K562 (cell line): ENCODE results near the gene MYH15. TPM values are rescaled to one million over a fixed set of nuclear protein-coding genes. Genes with fewer than 3 reads are reported as not detected.

ENCODE experiments used
- ATAC-seq: fragments of 200-7000 bp; cut with Tn5 transposase; 3 replicates; pipeline ENCODE4 v1.9.1; 2020; ENCODE audit warnings: moderate library complexity
- BruUV-seq: library from RNA; stranded (reverse); fragments of 400-500 nt; replicated peaks from 2 replicates; lab custom pipeline; 2021; lab: Mats Ljungman, UMichigan
- CTCF ChIA-PET: fragments of 300-600 bp; formaldehyde crosslinking; extraction: SDS; loops from one replicate; lab custom pipeline; 2021; ENCODE audit warnings: low intra/inter-chr PET ratio; lab: Yijun Ruan, JAX
- POLR2A ChIA-PET: fragments of 300-600, 350-650 bp; sonication (Branson Sonifier 250); formaldehyde crosslinking; extraction: SDS; loops from one replicate; lab custom pipeline; 2021; ENCODE audit warnings: antibody characterized with exemption, inconsistent platforms; lab: Yijun Ruan, JAX
- DNase-seq, 4 experiments: peaks; one replicate each; pipeline versions ENCODE4 v3.0.0 to v3.0.0-alpha.2; 2011 to 2018; ENCODE audit warnings: low spot score in 3 of 4, mixed read lengths in 3 of 4; ENCODE audit errors: extremely low read depth in 1 of 4
- FAIRE-seq: peaks from 2 replicates; lab custom pipeline; 2011; peaks lifted over from hg19 to GRCh38; lab: Jason Lieb, UNC
- H2AFZ ChIP-seq: 2 replicates; pipeline ENCODE4 v1.6.0; 2011; ENCODE audit warnings: low read depth, low read length, control low read depth, inconsistent platforms
- H3K27ac ChIP-seq: fragments of 200-600 bp; 3 replicates; pipeline ENCODE4 v1.8.0; 2011; ENCODE audit warnings: low read depth, mild to moderate bottlenecking, control low read depth, inconsistent platforms, low read length, moderate library complexity, mixed read lengths; ENCODE audit errors: extremely low read depth
- H3K27me3 ChIP-seq, 2 experiments: fragments of 300-600 bp in 1 of 2; 2 replicates in 1 of 2; 3 replicates in 1 of 2; pipeline versions ENCODE4 v1.6.0 to v1.8.0; 2011; ENCODE audit warnings: inconsistent platforms in 2 of 2, low read length in 2 of 2, mild to moderate bottlenecking in 1 of 2, mixed read lengths in 1 of 2, moderate library complexity in 1 of 2; ENCODE audit not compliant: control insufficient read depth in 2 of 2, insufficient read depth in 2 of 2
- H3K36me3 ChIP-seq: fragments of 300-600 bp; 3 replicates; pipeline ENCODE4 v1.8.0; 2011; ENCODE audit warnings: mild to moderate bottlenecking, low read length, inconsistent platforms; ENCODE audit not compliant: control insufficient read depth, insufficient read depth
- H3K4me1 ChIP-seq, 2 experiments: fragments of 200-600 bp in 1 of 2; replicated peaks in 1 of 2; 2 replicates in 1 of 2; 3 replicates in 1 of 2; pipeline versions ENCODE4 v1.5.1 to v1.8.0; 2011; ENCODE audit warnings: inconsistent platforms in 2 of 2, low read length in 2 of 2, mild to moderate bottlenecking in 1 of 2, mixed read lengths in 1 of 2, moderate library complexity in 1 of 2; ENCODE audit not compliant: control insufficient read depth in 2 of 2, insufficient read depth in 2 of 2
- H3K4me2 ChIP-seq: 2 replicates; pipeline ENCODE4 v1.6.1; 2011; ENCODE audit warnings: low read length, control low read depth, inconsistent platforms, mixed read lengths; ENCODE audit not compliant: insufficient read depth
- H3K4me3 ChIP-seq: fragments of 200-600 bp; sonication (generic), shearing (Covaris generic); 2 replicates; pipeline ENCODE4 v1.5.1; 2016; ENCODE audit warnings: control low read depth, inconsistent platforms
- H3K79me2 ChIP-seq: fragments of 200-600 bp; 3 replicates; pipeline ENCODE4 v1.8.0; 2011; ENCODE audit warnings: low read length, inconsistent platforms; ENCODE audit not compliant: control insufficient read depth, insufficient read depth
- H3K9ac ChIP-seq, 2 experiments: 2 replicates each; pipeline versions ENCODE4 v1.6.0 to v1.6.1; 2011; ENCODE audit warnings: low read depth in 2 of 2, low read length in 2 of 2, control low read depth in 1 of 2, inconsistent platforms in 1 of 2, mild to moderate bottlenecking in 1 of 2, mixed read lengths in 1 of 2; ENCODE audit not compliant: insufficient read depth in 1 of 2
- H3K9me1 ChIP-seq: one replicate; pipeline ENCODE4 v1.6.0; 2011; ENCODE audit warnings: inconsistent platforms, mild to moderate bottlenecking, low read length, moderate library complexity; ENCODE audit not compliant: control insufficient read depth, insufficient read depth
- H3K9me3 ChIP-seq: replicated peaks from 2 replicates; pipeline ENCODE4 v1.5.1; 2011; ENCODE audit warnings: low read depth, low read length, inconsistent platforms; ENCODE audit not compliant: control insufficient read depth, insufficient read depth
- H4K20me1 ChIP-seq: replicated peaks from 2 replicates; pipeline ENCODE4 v1.6.1; 2011; ENCODE audit warnings: low read length, inconsistent platforms, mixed read lengths; ENCODE audit not compliant: control insufficient read depth, insufficient read depth
- CBX1 ChIP-seq: sonication (generic); IDR thresholded peaks from 2 replicates; pipeline ENCODE4 v1.6.1; 2016; ENCODE audit warnings: antibody characterized with exemption, low read depth, mild to moderate bottlenecking
- CBX2 ChIP-seq: fragments of 200-600 bp; sonication (generic); IDR thresholded peaks from one replicate; pipeline ENCODE4 v1.6.1; 2012; ENCODE audit warnings: mild to moderate bottlenecking, low read length, inconsistent platforms; ENCODE audit not compliant: insufficient read depth, poor library complexity, severe bottlenecking
- CREM ChIP-seq: IDR thresholded peaks from 2 replicates; pipeline ENCODE4 v1.6.1; 2014; ENCODE audit warnings: antibody characterized with exemption, low read depth
- POLR2AphosphoS5 ChIP-seq: IDR thresholded peaks from 2 replicates; pipeline ENCODE4 v1.6.1; 2011; ENCODE audit warnings: mild to moderate bottlenecking, low read depth, low read length, moderate library complexity; ENCODE audit not compliant: control insufficient read depth, insufficient read depth
- POU5F1 ChIP-seq: fragments of 150-350 bp; IDR thresholded peaks from 2 replicates; pipeline ENCODE4 v1.6.1; 2014; ENCODE audit warnings: borderline replicate concordance, low read length, low read depth, mild to moderate bottlenecking; ENCODE audit not compliant: partially characterized antibody
- PURB ChIP-seq: sonication (generic); formaldehyde crosslinking; IDR thresholded peaks from 2 replicates; pipeline ENCODE4 v1.9.0; 2021; ENCODE audit warnings: low read depth, mild to moderate bottlenecking, missing genetic modification reagents
- ZNF282 ChIP-seq: sonication (generic); formaldehyde crosslinking; IDR thresholded peaks from 2 replicates; pipeline ENCODE4 v1.8.1; 2023; ENCODE audit warnings: missing genetic modification reagents
- ZNF445 ChIP-seq: fragments of 250-450 bp; sonication (Bioruptor Pico); IDR thresholded peaks from 2 replicates; pipeline ENCODE4 v1.4.0; 2020; ENCODE audit warnings: low read depth, mild to moderate bottlenecking, moderate library complexity
- WGBS: fragments of 100-300 bp; shearing (Covaris generic); methylation state at CpG from one replicate; pipeline ENCODE4 v1.1.6; 2016; ENCODE audit warnings: low coverage, mixed read lengths; ENCODE audit not compliant: insufficient coverage; ENCODE audit errors: missing lambda C conversion rate; 5-methylcytosine and 5-hydroxymethylcytosine counted together
- in situ Hi-C: fragments of 300-500 bp; cut with MboI; formaldehyde crosslinking; loops from 4 replicates; pipeline ENCODE4 v1.15.0; 2018; ENCODE audit warnings: inconsistent platforms, mixed read lengths
- intact Hi-C: fragments of 100-400 bp; cut with micrococcal nuclease; formaldehyde crosslinking; loops from 2 replicates; pipeline ENCODE4 v1.14.2; 2022
- polyA plus RNA-seq, 8 experiments: library from polyadenylated mRNA; depleted of rRNA in 4 of 8; stranded (reverse) in 5 of 8; unstranded in 3 of 8; fragments of >200 nt; fragmentation: Nextera tagmentation in 2 of 8; fragmentation: Illumina TruSeq in 1 of 8; extraction: Ambion mirVana in 2 of 8; extraction: Trizol in 1 of 8; gene quantifications; 2 replicates each; pipeline versions ENCODE4 v1.2.1 to v1.2.3, GENCODE V29; 2011 to 2014; ENCODE audit warnings: inconsistent platforms in 1 of 8, missing spikeins in 1 of 8
- total RNA-seq, 7 experiments: library from RNA; depleted of rRNA in 6 of 7; stranded (reverse); fragments of >200 nt in 6 of 7; fragmentation: Illumina TruSeq in 2 of 7; extraction: Trizol in 2 of 7; gene quantifications; 2 replicates each; pipeline versions ENCODE4 v1.2.1 to v1.2.3, GENCODE V29; 2011 to 2021; ENCODE audit warnings: low replicate concordance in 1 of 7
- TF ChIP-seq, protein P1 (sequence below): IDR thresholded peaks from 2 replicates; pipeline ENCODE4 v1.6.1; 2016; ENCODE audit warnings: missing genetic modification characterization, missing compliant biosample characterization
- TF ChIP-seq, protein P2 (sequence below): fragments of 250-450 bp; sonication (Bioruptor Pico); IDR thresholded peaks from 2 replicates; pipeline ENCODE4 v1.4.0; 2020; ENCODE audit warnings: borderline replicate concordance

MYH15 gene
- total and polyA plus RNA-seq, 9 of the 15 experiments (the other 6 are each of a cell fraction or from before 2014, with no cell fraction given), result 0.03 to 0.29 (median 0.12) TPM

DNA sequence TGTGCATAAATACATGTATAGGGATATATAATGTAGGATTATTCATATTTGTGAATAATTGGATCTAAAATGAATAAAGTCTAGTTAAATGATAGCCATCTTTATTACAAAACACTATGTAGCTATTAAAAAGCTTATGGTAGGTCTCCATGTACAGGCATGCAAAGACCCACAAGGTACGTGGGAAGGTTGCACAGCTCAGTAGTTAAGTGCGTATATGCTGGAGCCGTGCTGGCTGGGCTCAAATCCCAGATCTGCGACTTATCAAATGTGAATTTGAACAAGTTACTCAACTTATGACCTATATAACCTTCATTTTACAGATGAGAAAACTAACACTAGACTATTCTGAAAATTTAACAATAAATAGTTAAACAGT is 100.6 kb downstream of the MYH15 start:
- no TSS peak for BruUV-seq
- CTCF ChIA-PET, result no interaction called here

DNA sequence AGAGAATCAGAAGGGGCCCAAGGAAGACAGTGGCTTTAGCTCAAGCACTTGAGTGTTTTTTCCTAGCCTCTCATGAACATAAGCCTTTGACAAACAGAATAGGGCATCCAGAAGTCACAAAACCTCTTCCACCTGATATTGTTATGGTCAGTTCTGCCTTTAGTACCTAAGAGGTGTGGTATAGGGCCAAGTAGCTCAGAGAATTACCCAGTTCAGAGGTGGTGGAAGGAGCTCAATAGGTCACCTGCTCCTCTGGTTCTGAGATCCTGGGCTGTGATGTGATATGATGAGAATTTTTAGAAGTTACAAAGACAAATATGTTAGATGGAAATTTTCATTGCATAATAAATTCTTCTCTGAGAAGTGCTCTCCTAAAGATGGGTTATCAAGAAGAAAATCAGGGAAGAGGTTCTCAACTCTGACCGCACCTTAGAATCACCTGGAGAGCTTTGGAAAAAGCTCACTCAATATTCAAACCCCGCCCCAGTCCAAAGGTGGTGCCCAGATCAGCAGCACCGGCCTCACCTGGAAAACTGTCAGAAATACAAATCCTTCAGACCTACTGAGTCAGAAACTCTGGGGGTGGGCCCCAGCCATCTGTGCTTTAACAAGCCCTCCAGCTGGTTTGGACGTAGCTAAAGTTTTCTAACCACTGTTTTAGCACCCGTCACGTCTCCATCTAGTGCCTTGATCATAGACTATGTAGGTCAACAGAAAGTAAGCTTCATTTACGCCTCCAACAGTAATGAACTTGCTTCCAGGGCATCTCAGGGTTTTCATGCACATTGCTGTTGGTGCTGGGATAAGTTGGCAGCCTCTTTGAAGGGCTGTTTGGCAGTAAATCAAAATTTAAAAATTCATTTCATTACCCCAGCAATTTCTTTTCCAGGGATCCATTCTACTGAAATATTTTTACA is 101.3 kb downstream of the MYH15 start:
- H3K4me1 ChIP-seq, result no peaks in the 10 kb centered on the region
- H3K4me2 ChIP-seq, result no peak overlapping the region
- H3K27ac ChIP-seq, result no peak overlapping the region
- POLR2A ChIA-PET, result interaction anchor here (0.5 to 0.7 kb wide), 2 partner anchors 186 to 207 kb away, joined by 3 read pairs; no protein-coding TSS in a partner anchor
- CTCF ChIA-PET, result no interaction called here
- WGBS, result 5% methylated on average over 7 of the region's 7 CpGs
- H3K9ac ChIP-seq, result no peak overlapping the region
- no peak overlapping the region for H2AFZ ChIP-seq
- no TSS peak for BruUV-seq
- H3K9me1 ChIP-seq, result no peaks in the 10 kb centered on the region
- in situ Hi-C loops (loop anchor here (10.0 kb wide), 1 partner anchor 254 kb away; no protein-coding TSS in a partner anchor), intact Hi-C loops (loop anchor here (10.0 kb wide), 1 partner anchor 474 kb away; no protein-coding TSS in a partner anchor)
- no peak for FAIRE-seq
- no peaks in the 10 kb centered on the region for H3K9me3 ChIP-seq
- H3K79me2 ChIP-seq, result no peaks in the 10 kb centered on the region
- no peaks in the 10 kb centered on the region; a peak in 1 of 5 replicates for H3K27me3 ChIP-seq
- ATAC-seq, result no peak
- no peak overlapping the region for H3K4me3 ChIP-seq
- H4K20me1 ChIP-seq, result no peaks in the 10 kb centered on the region
- no peaks in the 10 kb centered on the region for H3K36me3 ChIP-seq
- no peak for DNase-seq
- TF ChIP-seq POU5F1 (no peak), CBX1 (no peak), PURB (CRISPR knock-in tag) (no peak), ZNF282 (CRISPR knock-in tag) (no peak), CBX2 (no peak), POLR2AphosphoS5 (no peak), CREM (no peak)
- TF ChIP-seq, protein P1, sequence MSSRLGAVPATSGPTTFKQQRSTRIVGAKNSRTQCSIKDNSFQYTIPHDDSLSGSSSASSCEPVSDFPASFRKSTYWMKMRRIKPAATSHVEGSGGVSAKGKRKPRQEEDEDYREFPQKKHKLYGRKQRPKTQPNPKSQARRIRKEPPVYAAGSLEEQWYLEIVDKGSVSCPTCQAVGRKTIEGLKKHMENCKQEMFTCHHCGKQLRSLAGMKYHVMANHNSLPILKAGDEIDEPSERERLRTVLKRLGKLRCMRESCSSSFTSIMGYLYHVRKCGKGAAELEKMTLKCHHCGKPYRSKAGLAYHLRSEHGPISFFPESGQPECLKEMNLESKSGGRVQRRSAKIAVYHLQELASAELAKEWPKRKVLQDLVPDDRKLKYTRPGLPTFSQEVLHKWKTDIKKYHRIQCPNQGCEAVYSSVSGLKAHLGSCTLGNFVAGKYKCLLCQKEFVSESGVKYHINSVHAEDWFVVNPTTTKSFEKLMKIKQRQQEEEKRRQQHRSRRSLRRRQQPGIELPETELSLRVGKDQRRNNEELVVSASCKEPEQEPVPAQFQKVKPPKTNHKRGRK, result no peak
- TF ChIP-seq, protein P2, sequence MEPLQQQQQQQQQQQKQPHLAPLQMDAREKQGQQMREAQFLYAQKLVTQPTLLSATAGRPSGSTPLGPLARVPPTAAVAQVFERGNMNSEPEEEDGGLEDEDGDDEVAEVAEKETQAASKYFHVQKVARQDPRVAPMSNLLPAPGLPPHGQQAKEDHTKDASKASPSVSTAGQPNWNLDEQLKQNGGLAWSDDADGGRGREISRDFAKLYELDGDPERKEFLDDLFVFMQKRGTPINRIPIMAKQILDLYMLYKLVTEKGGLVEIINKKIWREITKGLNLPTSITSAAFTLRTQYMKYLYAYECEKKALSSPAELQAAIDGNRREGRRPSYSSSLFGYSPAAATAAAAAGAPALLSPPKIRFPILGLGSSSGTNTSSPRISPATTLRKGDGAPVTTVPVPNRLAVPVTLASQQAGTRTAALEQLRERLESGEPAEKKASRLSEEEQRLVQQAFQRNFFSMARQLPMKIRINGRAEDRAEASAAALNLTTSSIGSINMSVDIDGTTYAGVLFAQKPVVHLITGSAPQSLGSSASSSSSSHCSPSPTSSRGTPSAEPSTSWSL, result no peak

More for the DNA sequence above, 100.6 kb downstream of the MYH15 start:
- no peaks in the 10 kb centered on the region for H3K36me3 ChIP-seq
- intact Hi-C loops (loop anchor here (10.0 kb wide), 1 partner anchor 475 kb away; no protein-coding TSS in a partner anchor), in situ Hi-C loops (loop anchor here (10.0 kb wide), 1 partner anchor 255 kb away; no protein-coding TSS in a partner anchor)
- no peaks in the 10 kb centered on the region for H3K79me2 ChIP-seq
- H3K4me2 ChIP-seq, result no peak overlapping the region
- H3K9ac ChIP-seq, result no peak overlapping the region
- H3K9me1 ChIP-seq, result no peaks in the 10 kb centered on the region
- POLR2A ChIA-PET, result interaction anchor here (0.7 kb wide), 1 partner anchor 187 kb away, joined by 3 read pairs; no protein-coding TSS in a partner anchor
- no peak overlapping the region for H2AFZ ChIP-seq
- no peaks in the 10 kb centered on the region for H4K20me1 ChIP-seq
- no peak overlapping the region for H3K4me3 ChIP-seq
- no peaks in the 10 kb centered on the region for H3K4me1 ChIP-seq
- no peak for DNase-seq
- ATAC-seq, result no peak
- no peak for TF ChIP-seq ZNF445
- no peak for FAIRE-seq
- no peaks in the 10 kb centered on the region for H3K9me3 ChIP-seq
- no peak overlapping the region for H3K27ac ChIP-seq
- H3K27me3 ChIP-seq, result no peaks in the 10 kb centered on the region; a peak in 1 of 5 replicates
- 16% methylated on average over 4 of the region's 4 CpGs for WGBS
